Right atrium auricular region (tissue), 2 donors: Measurements from ENCODE around the gene TPP2. TPM values are rescaled to one million over a fixed set of nuclear protein-coding genes. Genes with fewer than 3 reads are reported as not detected.

Source experiments
- DNase-seq: peaks from one replicate; pipeline ENCODE4 v3.0.0-alpha.2; 2019; ENCODE audit warnings: low spot score
- H3K27ac ChIP-seq, 2 donors: fragments of 200-600 bp; sonication (generic); 1 replicate in 1 of 2; 2 replicates in 1 of 2; pipeline ENCODE4 v1.5.1; 2016 to 2019
- H3K27me3 ChIP-seq, 2 donors: fragments of 200-600 bp; sonication (generic); one replicate each; pipeline versions ENCODE4 v1.5.1 to v1.6.0; 2017 to 2019
- H3K36me3 ChIP-seq: fragments of 200-600 bp; sonication (generic); one replicate; pipeline ENCODE4 v1.5.1; 2016
- H3K4me1 ChIP-seq, 2 donors: fragments of 200-600 bp; sonication (generic); one replicate each; pipeline versions ENCODE4 v1.5.1 to v1.6.0; 2017 to 2019
- H3K4me3 ChIP-seq, 2 donors: fragments of 200-600 bp; sonication (generic); 1 replicate in 1 of 2; 2 replicates in 1 of 2; pipeline ENCODE4 v1.5.1; 2017 to 2019; ENCODE audit warnings: mild to moderate bottlenecking in 1 of 2, moderate library complexity in 1 of 2
- H3K9me3 ChIP-seq, 2 donors: fragments of 200-600 bp; sonication (generic); one replicate each; pipeline ENCODE4 v1.5.1; 2019
- CTCF ChIP-seq, 2 donors: fragments of 200-600 bp; sonication (generic); IDR thresholded peaks; one replicate each; pipeline ENCODE4 v1.5.1; 2019; ENCODE audit warnings: antibody characterized with exemption in 2 of 2
- total RNA-seq, 2 donors: library from RNA; depleted of rRNA; stranded (reverse); fragments of >200 nt; gene quantifications; one replicate each; pipeline ENCODE4 v1.1.0, GENCODE V29; 2016

Gene TPP2
- total RNA-seq, 2 donors from 2014 or later, result 28.6 to 59.9 TPM

- DNase-seq, result no peak
- H3K4me3 ChIP-seq, result no peak overlapping the region
- H3K27ac ChIP-seq, result no peak overlapping the region
- TF ChIP-seq CTCF (IDR thresholded peaks at IDR 0.05), result no peak
- no peaks in the 10 kb centered on the region for H3K27me3 ChIP-seq
- no peaks in the 10 kb centered on the region for H3K4me1 ChIP-seq
- no peaks in the 10 kb centered on the region for H3K9me3 ChIP-seq
- H3K36me3 ChIP-seq, result no peaks in the 10 kb centered on the region
These were observed 125.0 kb downstream of the TPP2 start for GRCh38 chr13:102721800-102722231.

DNA sequence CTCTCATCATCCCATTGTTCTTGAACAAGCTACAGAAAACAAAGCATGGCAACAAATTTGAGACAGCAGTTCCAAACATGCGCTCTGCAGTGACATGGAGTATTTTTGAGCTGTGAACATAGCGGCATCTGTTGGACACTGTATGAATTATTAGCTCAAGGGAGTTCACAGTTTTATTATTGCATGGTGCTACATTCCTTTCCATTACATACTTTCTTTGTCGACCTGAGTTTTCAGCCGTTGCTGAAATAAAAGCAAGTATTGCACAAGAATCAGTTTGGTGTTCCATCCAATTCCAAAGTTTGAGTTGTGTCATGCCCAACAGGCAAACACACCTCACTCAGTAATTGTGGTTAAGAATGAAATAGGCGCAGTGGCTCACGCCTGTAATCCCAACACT, 128.1 kb downstream of the TPP2 start:
- TF ChIP-seq CTCF (IDR thresholded peaks at IDR 0.05), result peak in 1 of 2 donors; percentile 59
- H3K9me3 ChIP-seq, result no peaks in the 10 kb centered on the region
- H3K27ac ChIP-seq, result no peak overlapping the region
- no peaks in the 10 kb centered on the region for H3K27me3 ChIP-seq
- H3K4me1 ChIP-seq, result peaks cover 0 to 4% of the 10 kb centered on the region in 2 donors
- DNase-seq, result no peak
- H3K36me3 ChIP-seq, result no peaks in the 10 kb centered on the region
- no peak overlapping the region for H3K4me3 ChIP-seq

- Histone ChIP-seq H3K9me3 (no peaks in the 10 kb centered on the region), H3K27ac (no peak overlapping the region), H3K4me3 (no peak overlapping the region), H3K27me3 (no peaks in the 10 kb centered on the region), H3K4me1 (peaks cover 0 to 5% of the 10 kb centered on the region in 2 donors), H3K36me3 (no peaks in the 10 kb centered on the region)
- TF ChIP-seq CTCF (IDR thresholded peaks at IDR 0.05), result peak in 1 of 2 donors; percentile 15
- no peak for DNase-seq
These were observed 129.6 kb downstream of the TPP2 start for GRCh38 chr13:102726430-102726829.

Other genes with a start within 250 kb of the TPP2 start
- 1 to 10 TPM; 1.3 to 1.7 TPM for gene FGF14, start 194.9 kb upstream of the TPP2 start, total RNA-seq
- not detected for gene METTL21C, start 98.1 kb downstream of the TPP2 start, total RNA-seq
- 1 to 10 TPM; 8.4 to 8.9 TPM for gene TEX30, start 176.8 kb downstream of the TPP2 start, total RNA-seq
- 1 to 10 TPM; 3.9 to 4.4 TPM for gene POGLUT2, start 202.0 kb downstream of the TPP2 start, total RNA-seq
- 10 to 100 TPM; 20.2 to 38.9 TPM for gene BIVM, start 202.1 kb downstream of the TPP2 start, total RNA-seq
- gene ERCC5, start 249.0 kb downstream of the TPP2 start, total RNA-seq, result 10 to 100 TPM; 38.2 to 40.0 TPM